ENCODE measurements around the gene ACAD9.
"Not testable (repeated sequence)": the region's sequence is repeated elsewhere in the genome, so short reads cannot be mapped to it uniquely, and the experiment has no call there.

Gene ACAD9

DNA sequence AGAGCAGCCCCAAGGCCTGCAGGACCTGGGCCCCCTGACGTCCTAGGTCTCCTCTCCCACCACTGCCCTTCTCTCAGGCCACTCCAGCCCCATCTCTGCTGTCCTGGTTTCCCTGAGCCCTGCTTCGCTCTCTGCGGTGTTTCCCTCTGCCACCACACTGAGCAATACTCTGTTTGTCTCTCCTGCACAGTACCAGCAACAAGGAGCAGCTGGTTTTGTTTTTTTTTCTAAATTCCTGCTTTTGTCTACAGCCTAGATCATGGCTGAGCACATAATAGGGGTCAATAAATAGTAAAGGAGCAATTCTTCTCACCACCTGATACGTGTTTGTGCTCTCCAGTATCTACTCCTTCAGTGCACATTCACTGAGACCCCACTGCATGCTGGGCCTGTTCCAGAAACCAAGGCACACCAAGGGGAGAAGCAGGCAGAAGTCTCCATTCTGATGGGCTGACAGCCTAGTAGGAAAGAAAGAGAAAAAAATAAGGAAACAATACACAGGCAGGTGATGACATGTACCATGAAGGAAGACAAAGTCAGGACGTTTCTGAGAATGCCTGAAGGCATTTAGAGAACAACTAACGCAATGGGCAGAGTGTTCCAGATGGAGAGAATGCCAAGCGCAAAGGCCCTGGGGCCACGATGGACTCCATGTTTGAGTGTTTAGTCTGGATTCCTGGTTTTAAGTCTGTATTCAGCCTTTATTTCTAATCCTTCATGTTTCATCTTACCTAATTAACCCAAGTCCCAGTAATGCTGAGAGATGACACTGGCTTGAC is 6.0 kb upstream of the ACAD9 start:
- peaks cover 24% of the 10 kb centered on the region for H3K36me3 ChIP-seq (ENCODE audit: insufficient read depth, insufficient read length, low read length)
- H3K4me3 ChIP-seq (ENCODE audit: insufficient read length, low read depth): no peak overlapping the region
- peaks cover 10% of the 10 kb centered on the region for H3K4me1 ChIP-seq (ENCODE audit: insufficient read depth, insufficient read length)
- TF ChIP-seq YY1 (IDR thresholded peaks at IDR 0.05; ENCODE audit: insufficient read depth, insufficient read length) (no peak), ZNF274 (IDR thresholded peaks at IDR 0.05; ENCODE audit: low read depth, low read length) (no peak), SUZ12 (IDR thresholded peaks at IDR 0.05; ENCODE audit: extremely low read depth, insufficient read depth, insufficient read length) (no peak)
- H3K9me3 ChIP-seq (ENCODE audit: insufficient read depth, low read length): no peaks in the 10 kb centered on the region
- DNase-seq (ENCODE audit: low read depth, low spot score): no peak
- no peaks in the 10 kb centered on the region for H3K27me3 ChIP-seq (ENCODE audit: insufficient read depth, insufficient read length)
- H3K9ac ChIP-seq (ENCODE audit: insufficient read length, low read depth): no peak overlapping the region

DNA sequence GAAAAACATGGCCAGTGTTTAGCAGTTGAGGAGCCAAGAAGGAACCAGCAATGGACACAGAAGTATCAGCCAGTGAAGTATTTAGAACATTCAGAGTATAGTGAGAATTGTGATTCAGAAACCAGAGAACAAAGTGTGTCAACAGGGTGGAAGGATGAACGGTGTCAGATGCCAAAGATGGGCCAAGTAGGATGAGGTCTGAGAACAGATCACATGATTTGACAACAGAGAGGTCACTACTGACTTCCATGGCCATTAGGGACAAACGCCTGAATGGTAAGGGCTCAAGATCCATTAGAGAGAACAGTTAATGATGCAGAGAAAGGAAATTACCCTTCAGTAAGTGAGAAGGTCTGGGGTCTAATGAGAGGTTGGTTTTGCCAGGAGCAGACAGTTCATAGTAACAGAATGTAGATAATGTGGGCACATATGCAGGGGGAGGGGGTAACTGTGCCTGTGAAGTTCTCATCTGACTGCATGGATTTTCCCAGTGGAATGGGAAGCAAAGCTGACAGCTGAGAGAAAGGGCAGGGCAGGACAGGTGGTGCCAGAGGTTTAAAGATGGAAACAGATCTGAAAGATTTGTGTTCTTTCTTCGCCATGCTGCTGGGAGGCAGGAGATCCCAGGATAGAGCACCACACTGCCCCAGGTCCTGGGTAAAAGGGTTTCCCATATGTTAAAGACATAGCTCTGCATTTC is 4.8 kb upstream of the ACAD9 start:
- Histone ChIP-seq H3K27me3 (ENCODE audit: insufficient read depth, insufficient read length) (no peaks in the 10 kb centered on the region), H3K36me3 (ENCODE audit: insufficient read depth, insufficient read length, low read length) (peaks cover 21% of the 10 kb centered on the region)
- no peak for TF ChIP-seq YY1 (IDR thresholded peaks at IDR 0.05; ENCODE audit: insufficient read depth, insufficient read length)
- no peak for TF ChIP-seq SUZ12 (IDR thresholded peaks at IDR 0.05; ENCODE audit: extremely low read depth, insufficient read depth, insufficient read length)
- TF ChIP-seq ZNF274 (IDR thresholded peaks at IDR 0.05; ENCODE audit: low read depth, low read length): no peak

DNA sequence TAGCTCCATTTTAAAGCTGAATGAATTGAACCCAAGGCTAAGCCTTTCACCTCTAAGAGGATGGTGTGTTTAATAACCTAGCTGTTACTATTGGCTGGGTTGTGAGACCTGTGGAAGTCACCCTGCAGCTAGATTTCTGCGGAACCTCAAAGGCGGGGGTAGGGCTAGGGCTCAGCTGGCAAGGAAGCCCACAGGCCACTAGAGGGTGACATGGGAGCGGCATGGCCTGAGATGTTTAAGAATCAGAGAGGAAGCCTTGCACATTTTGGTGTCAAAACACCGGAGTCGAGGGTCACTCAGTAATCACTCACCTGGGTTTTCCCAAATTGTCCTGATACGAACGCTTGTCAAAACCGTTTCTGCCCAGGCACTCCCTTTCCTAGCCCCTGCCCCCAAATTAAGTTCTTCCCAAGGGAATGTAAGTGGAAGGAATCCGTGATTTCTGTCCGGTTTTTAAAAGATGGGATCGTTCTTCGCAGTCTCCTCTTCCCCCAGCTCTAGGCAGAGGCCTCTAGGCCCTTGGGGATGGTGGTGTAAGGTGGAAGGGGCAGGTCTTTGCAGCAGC is 3.8 kb upstream of the ACAD9 start:
- TF ChIP-seq SUZ12 (IDR thresholded peaks at IDR 0.05; ENCODE audit: extremely low read depth, insufficient read depth, insufficient read length) (no peak), ZNF274 (IDR thresholded peaks at IDR 0.05; ENCODE audit: low read depth, low read length) (no peak), YY1 (IDR thresholded peaks at IDR 0.05; ENCODE audit: insufficient read depth, insufficient read length) (no peak)
- Histone ChIP-seq H3K27me3 (ENCODE audit: insufficient read depth, insufficient read length) (no peaks in the 10 kb centered on the region), H3K9me3 (ENCODE audit: insufficient read depth, low read length) (no peaks in the 10 kb centered on the region), H3K36me3 (ENCODE audit: insufficient read depth, insufficient read length, low read length) (peaks cover 14% of the 10 kb centered on the region), H3K9ac (ENCODE audit: insufficient read length, low read depth) (peak overlapping the region; percentile 22), H3K4me3 (ENCODE audit: insufficient read length, low read depth) (no peak overlapping the region), H3K4me1 (ENCODE audit: insufficient read depth, insufficient read length) (peaks cover 10% of the 10 kb centered on the region)
- no peak for DNase-seq (ENCODE audit: low read depth, low spot score)

More for the DNA sequence above, 4.8 kb upstream of the ACAD9 start:
- no peak overlapping the region for H3K9ac ChIP-seq (ENCODE audit: insufficient read length, low read depth)
- DNase-seq (ENCODE audit: low read depth, low spot score): no peak
- H3K9me3 ChIP-seq (ENCODE audit: insufficient read depth, low read length): no peaks in the 10 kb centered on the region
- peaks cover 10% of the 10 kb centered on the region for H3K4me1 ChIP-seq (ENCODE audit: insufficient read depth, insufficient read length)
- H3K4me3 ChIP-seq (ENCODE audit: insufficient read length, low read depth): no peak overlapping the region

- no peak for TF ChIP-seq ZNF274 (IDR thresholded peaks at IDR 0.05; ENCODE audit: low read depth, low read length)
- no peak for TF ChIP-seq YY1 (IDR thresholded peaks at IDR 0.05; ENCODE audit: insufficient read depth, insufficient read length)
- no peak for TF ChIP-seq SUZ12 (IDR thresholded peaks at IDR 0.05; ENCODE audit: extremely low read depth, insufficient read depth, insufficient read length)
- Histone ChIP-seq H3K4me3 (ENCODE audit: insufficient read length, low read depth) (peak overlapping the region; percentile 86), H3K27me3 (ENCODE audit: insufficient read depth, insufficient read length) (no peaks in the 10 kb centered on the region), H3K9me3 (ENCODE audit: insufficient read depth, low read length) (no peaks in the 10 kb centered on the region), H3K9ac (ENCODE audit: insufficient read length, low read depth) (peak overlapping the region; percentile 94), H3K36me3 (ENCODE audit: insufficient read depth, insufficient read length, low read length) (peaks cover 33% of the 10 kb centered on the region), H3K4me1 (ENCODE audit: insufficient read depth, insufficient read length) (peaks cover 10% of the 10 kb centered on the region)
- no peak for DNase-seq (ENCODE audit: low read depth, low spot score)
Measured at GRCh38 chr3:128878011-128878457, 1.4 kb upstream of the ACAD9 start.

GRCh38 chr3:128878556-128879124 is 780 bp upstream of the ACAD9 start:
- peaks cover 10% of the 10 kb centered on the region for H3K4me1 ChIP-seq (ENCODE audit: insufficient read depth, insufficient read length)
- no peak for DNase-seq (ENCODE audit: low read depth, low spot score)
- TF ChIP-seq YY1 (IDR thresholded peaks at IDR 0.05; ENCODE audit: insufficient read depth, insufficient read length): no peak

DNA sequence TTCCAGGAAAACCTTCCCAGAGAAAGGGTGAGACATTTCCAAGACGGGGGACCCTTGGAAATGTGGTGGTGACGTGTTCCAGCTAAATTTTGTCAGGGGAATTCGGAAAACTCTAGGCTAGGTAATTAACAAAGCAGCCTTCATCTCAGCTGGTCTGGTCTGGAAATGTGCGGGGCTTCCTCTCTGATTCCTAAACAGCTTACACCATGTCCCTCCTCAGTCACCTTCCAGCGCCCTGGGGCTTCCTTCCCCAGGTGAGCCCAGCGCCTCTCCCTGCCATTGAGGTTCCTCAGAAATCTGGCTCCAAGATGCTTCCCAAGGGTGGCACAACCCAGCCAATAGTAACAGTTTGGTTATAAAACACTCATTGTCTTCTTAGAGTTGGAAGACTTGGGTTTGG is 571 bp downstream of the ACAD9 start:
- DNase-seq (ENCODE audit: low read depth, low spot score): no peak
- Histone ChIP-seq H3K9me3 (ENCODE audit: insufficient read depth, low read length) (no peaks in the 10 kb centered on the region), H3K4me1 (ENCODE audit: insufficient read depth, insufficient read length) (peaks cover 11% of the 10 kb centered on the region), H3K36me3 (ENCODE audit: insufficient read depth, insufficient read length, low read length) (peaks cover 51% of the 10 kb centered on the region), H3K27me3 (ENCODE audit: insufficient read depth, insufficient read length) (no peaks in the 10 kb centered on the region), H3K9ac (ENCODE audit: insufficient read length, low read depth) (peak overlapping the region; percentile 90), H3K4me3 (ENCODE audit: insufficient read length, low read depth) (peak overlapping the region; percentile 86)
- no peak for TF ChIP-seq YY1 (IDR thresholded peaks at IDR 0.05; ENCODE audit: insufficient read depth, insufficient read length)
- TF ChIP-seq ZNF274 (IDR thresholded peaks at IDR 0.05; ENCODE audit: low read depth, low read length): no peak
- TF ChIP-seq SUZ12 (IDR thresholded peaks at IDR 0.05; ENCODE audit: extremely low read depth, insufficient read depth, insufficient read length): no peak

More at GRCh38 chr3:128878556-128879124, 780 bp upstream of the ACAD9 start:
- Histone ChIP-seq H3K9me3 (ENCODE audit: insufficient read depth, low read length) (no peaks in the 10 kb centered on the region), H3K9ac (ENCODE audit: insufficient read length, low read depth) (peak overlapping the region; percentile 94), H3K36me3 (ENCODE audit: insufficient read depth, insufficient read length, low read length) (peaks cover 37% of the 10 kb centered on the region), H3K27me3 (ENCODE audit: insufficient read depth, insufficient read length) (no peaks in the 10 kb centered on the region), H3K4me3 (ENCODE audit: insufficient read length, low read depth) (peak overlapping the region; percentile 86)

DNA sequence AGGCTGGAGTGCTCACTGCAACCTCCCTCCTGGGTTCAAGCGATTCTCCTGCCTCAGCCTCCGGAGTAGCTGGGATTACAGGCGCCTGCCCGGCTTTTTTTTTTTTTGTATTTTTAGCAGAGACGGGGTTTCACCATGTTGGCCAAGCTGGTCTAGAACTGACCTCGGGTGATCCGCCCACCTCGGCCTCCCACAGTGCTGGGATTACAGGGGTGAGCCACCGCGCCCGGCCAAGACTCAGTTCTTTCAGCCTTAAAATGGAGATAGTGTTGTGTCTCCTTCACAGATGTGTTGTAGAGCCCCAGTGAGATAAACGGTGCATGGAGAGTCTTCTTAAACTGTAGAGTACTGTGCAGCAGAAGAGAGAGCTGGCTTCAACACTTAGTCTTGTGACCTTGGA is 1.0 kb downstream of the ACAD9 start:
- peak overlapping the region; percentile 90 for H3K9ac ChIP-seq (ENCODE audit: insufficient read length, low read depth)
- H3K36me3 ChIP-seq (ENCODE audit: insufficient read depth, insufficient read length, low read length): peaks cover 55% of the 10 kb centered on the region

More for the DNA sequence above, 1.0 kb downstream of the ACAD9 start:
- not testable (repeated sequence) for H3K27me3 ChIP-seq (ENCODE audit: insufficient read depth, insufficient read length); DNase-seq (ENCODE audit: low read depth, low spot score); H3K4me1 ChIP-seq (ENCODE audit: insufficient read depth, insufficient read length); H3K9me3 ChIP-seq (ENCODE audit: insufficient read depth, low read length)
- H3K4me3 ChIP-seq (ENCODE audit: insufficient read length, low read depth): peak overlapping the region; percentile 86
